OCI-LY1 (cell line): Measurements from ENCODE around the gene MXD1.

Experiments used
- H2AFZ ChIP-seq: fragments of 200-600 bp; sonication (generic), shearing (Covaris generic); 2 replicates; pipeline ENCODE4 v1.6.0; 2014; ENCODE audit warnings: antibody characterized with exemption, mild to moderate bottlenecking, low read length
- H3F3A ChIP-seq: fragments of 200-600 bp; sonication (generic), shearing (Covaris generic); 2 replicates; pipeline ENCODE4 v1.6.0; 2014; ENCODE audit warnings: mild to moderate bottlenecking, antibody characterized with exemption, low read length, moderate library complexity; ENCODE audit not compliant: insufficient read depth
- H3K27ac ChIP-seq: fragments of 200-600 bp; sonication (generic); 2 replicates; pipeline ENCODE4 v1.5.1; 2014; ENCODE audit warnings: low read length, mixed run types, mild to moderate bottlenecking, low read depth; ENCODE audit not compliant: poor library complexity, severe bottlenecking
- H3K27me3 ChIP-seq: fragments of 200-600 bp; sonication (generic); 2 replicates; pipeline ENCODE4 v1.6.0; 2014; ENCODE audit warnings: antibody characterized with exemption, mild to moderate bottlenecking, low read length, moderate library complexity; ENCODE audit not compliant: insufficient read depth
- H3K36me3 ChIP-seq: fragments of 200-600 bp; sonication (generic); 2 replicates; pipeline ENCODE4 v1.6.1; 2014; ENCODE audit warnings: mild to moderate bottlenecking, antibody characterized with exemption, low read length, moderate library complexity, mixed read lengths; ENCODE audit not compliant: insufficient read depth
- H3K4me1 ChIP-seq: fragments of 200-600 bp; sonication (generic); 2 replicates; pipeline ENCODE4 v1.5.1; 2014; ENCODE audit warnings: mild to moderate bottlenecking, low read length, moderate library complexity; ENCODE audit not compliant: insufficient read depth, severe bottlenecking
- H3K4me2 ChIP-seq: fragments of 200-600 bp; sonication (generic), shearing (Covaris generic); 2 replicates; pipeline ENCODE4 v1.6.1; 2014; ENCODE audit warnings: low read length
- H3K4me3 ChIP-seq: fragments of 200-600 bp; sonication (generic); 2 replicates; pipeline ENCODE4 v1.5.1; 2014; ENCODE audit warnings: low read length, low read depth, mild to moderate bottlenecking, mixed read lengths; ENCODE audit not compliant: poor library complexity, severe bottlenecking
- H3K79me2 ChIP-seq: fragments of 200-600 bp; shearing (Covaris generic); 2 replicates; pipeline ENCODE4 v1.6.1; 2016; ENCODE audit warnings: mixed run types, low read length, mixed read lengths; ENCODE audit not compliant: insufficient read depth
- H3K9ac ChIP-seq: fragments of 200-600 bp; sonication (generic), shearing (Covaris generic); 2 replicates; pipeline ENCODE4 v1.6.1; 2014; ENCODE audit warnings: mild to moderate bottlenecking, low read length, mixed read lengths
- H3K9me2 ChIP-seq: fragments of 200-600 bp; sonication (generic), shearing (Covaris generic); 2 replicates; pipeline ENCODE4 v1.6.1; 2014; ENCODE audit warnings: low read depth, mild to moderate bottlenecking, low read length, mixed read lengths
- H3K9me3 ChIP-seq: fragments of 200-600 bp; shearing (Covaris generic); 2 replicates; pipeline ENCODE4 v1.6.1; 2014; ENCODE audit warnings: low read length, mixed read lengths
- H4K20me1 ChIP-seq: fragments of 200-600 bp; sonication (generic), shearing (Covaris generic); 2 replicates; pipeline ENCODE4 v1.6.0; 2016; ENCODE audit warnings: mild to moderate bottlenecking, low read length; ENCODE audit not compliant: insufficient read depth
- EZH2 ChIP-seq: fragments of 200-600 bp; sonication (generic), shearing (Covaris generic); IDR thresholded peaks from 2 replicates; pipeline ENCODE4 v1.8.0; 2017; ENCODE audit warnings: borderline replicate concordance, mixed run types, mild to moderate bottlenecking, antibody characterized with exemption, low read length, moderate library complexity, mixed read lengths
- TF ChIP-seq, protein P1 (sequence below): fragments of 200-600 bp; sonication (generic), shearing (Covaris generic); IDR thresholded peaks from 2 replicates; pipeline ENCODE4 v1.5.1; 2017; ENCODE audit warnings: mild to moderate bottlenecking, antibody characterized with exemption, low read length, moderate library complexity, mixed read lengths

The MXD1 gene

DNA sequence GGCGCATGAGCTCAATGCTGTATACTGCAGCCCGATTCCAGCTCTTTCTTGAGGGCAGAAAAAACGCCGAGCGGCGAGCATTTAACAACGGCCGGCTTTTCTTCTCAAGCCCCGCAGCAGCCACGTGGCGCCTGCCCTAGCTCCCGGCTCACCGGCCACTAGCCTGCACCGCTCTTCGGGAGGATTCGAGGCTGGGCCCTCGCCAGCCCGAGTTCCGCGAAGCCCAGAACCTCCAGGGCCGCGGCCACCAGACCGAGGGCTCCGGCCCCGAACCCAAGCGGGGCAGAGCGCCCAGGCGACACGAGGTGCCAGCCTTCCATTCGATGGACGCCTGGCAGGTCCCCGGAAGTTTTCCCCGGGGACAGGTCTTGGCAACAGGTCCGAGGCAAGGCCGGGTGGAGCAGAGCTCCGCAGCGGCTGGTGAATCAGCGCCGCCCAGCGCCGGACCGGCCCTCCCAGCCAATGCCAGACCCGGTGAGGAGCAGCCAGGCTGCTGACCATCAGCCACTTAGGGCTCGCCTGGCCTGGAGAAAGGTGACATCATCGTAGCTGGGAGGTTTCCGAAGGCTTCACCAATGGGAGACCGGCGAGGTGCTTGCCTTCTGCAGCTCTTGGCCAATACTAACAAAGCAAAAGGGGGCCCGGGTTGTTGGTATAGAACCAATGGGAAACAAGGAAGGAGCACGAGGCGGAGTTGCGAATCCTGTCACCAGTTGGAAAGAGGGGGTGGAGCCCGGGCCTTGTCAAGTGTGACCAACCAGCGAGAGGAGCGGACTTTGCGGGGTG is 552 bp upstream of the MXD1 start:
- H3K4me1 ChIP-seq = peaks cover 49% of the 10 kb centered on the region
- H3K4me2 ChIP-seq = peak overlapping the region; percentile 77
- H4K20me1 ChIP-seq = no peaks in the 10 kb centered on the region
- peaks cover 4% of the 10 kb centered on the region; the same call in 1 of the 2 replicates for H3K79me2 ChIP-seq
- H3K4me3 ChIP-seq = peak overlapping the region; percentile 90
- H3F3A ChIP-seq = 0 out of 2 replicates have a peak, but pooled peaks cover 9% of the 10 kb centered on the region
- no peaks in the 10 kb centered on the region for H3K9me3 ChIP-seq
- H3K27ac ChIP-seq = peak overlapping the region; percentile 56
- peaks cover 20% of the 10 kb centered on the region; the same call in 1 of the 2 replicates for H3K36me3 ChIP-seq
- no peak overlapping the region for H2AFZ ChIP-seq
- H3K9ac ChIP-seq = peak overlapping the region; percentile 80
- no peak for TF ChIP-seq EZH2
- TF ChIP-seq, protein P1, sequence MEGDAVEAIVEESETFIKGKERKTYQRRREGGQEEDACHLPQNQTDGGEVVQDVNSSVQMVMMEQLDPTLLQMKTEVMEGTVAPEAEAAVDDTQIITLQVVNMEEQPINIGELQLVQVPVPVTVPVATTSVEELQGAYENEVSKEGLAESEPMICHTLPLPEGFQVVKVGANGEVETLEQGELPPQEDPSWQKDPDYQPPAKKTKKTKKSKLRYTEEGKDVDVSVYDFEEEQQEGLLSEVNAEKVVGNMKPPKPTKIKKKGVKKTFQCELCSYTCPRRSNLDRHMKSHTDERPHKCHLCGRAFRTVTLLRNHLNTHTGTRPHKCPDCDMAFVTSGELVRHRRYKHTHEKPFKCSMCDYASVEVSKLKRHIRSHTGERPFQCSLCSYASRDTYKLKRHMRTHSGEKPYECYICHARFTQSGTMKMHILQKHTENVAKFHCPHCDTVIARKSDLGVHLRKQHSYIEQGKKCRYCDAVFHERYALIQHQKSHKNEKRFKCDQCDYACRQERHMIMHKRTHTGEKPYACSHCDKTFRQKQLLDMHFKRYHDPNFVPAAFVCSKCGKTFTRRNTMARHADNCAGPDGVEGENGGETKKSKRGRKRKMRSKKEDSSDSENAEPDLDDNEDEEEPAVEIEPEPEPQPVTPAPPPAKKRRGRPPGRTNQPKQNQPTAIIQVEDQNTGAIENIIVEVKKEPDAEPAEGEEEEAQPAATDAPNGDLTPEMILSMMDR = no peak
- no peaks in the 10 kb centered on the region for H3K9me2 ChIP-seq
- H3K27me3 ChIP-seq = no peaks in the 10 kb centered on the region

DNA sequence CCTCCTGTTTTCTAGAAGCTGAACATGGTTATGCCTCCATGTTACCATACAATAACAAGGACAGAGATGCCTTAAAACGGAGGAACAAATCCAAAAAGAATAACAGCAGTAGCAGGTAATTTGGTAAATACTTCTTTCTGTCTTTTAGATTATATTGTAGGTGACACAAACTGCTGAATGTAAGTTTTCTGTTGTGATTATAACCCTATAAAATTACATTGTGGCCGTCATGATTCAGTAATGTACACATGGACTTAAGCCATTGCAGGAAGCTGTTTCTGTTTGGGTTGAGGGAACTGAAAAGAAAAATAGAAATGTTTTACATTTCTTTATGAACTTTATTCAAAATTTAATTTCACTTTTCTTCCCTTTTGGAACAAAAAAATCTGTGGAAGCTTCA is 1.2 kb downstream of the MXD1 start:
- Histone ChIP-seq H3K27me3 (no peaks in the 10 kb centered on the region), H3F3A (0 out of 2 replicates have a peak, but pooled peaks cover 9% of the 10 kb centered on the region), H3K79me2 (peaks cover 4% of the 10 kb centered on the region; the same call in 1 of the 2 replicates), H3K4me2 (peak overlapping the region; percentile 77), H3K27ac (no peak overlapping the region), H3K4me1 (peaks cover 49% of the 10 kb centered on the region), H4K20me1 (no peaks in the 10 kb centered on the region), H2AFZ (no peak overlapping the region), H3K9me3 (no peaks in the 10 kb centered on the region), H3K9ac (peak overlapping the region; percentile 81), H3K9me2 (no peaks in the 10 kb centered on the region), H3K4me3 (peak overlapping the region; percentile 90), H3K36me3 (peaks cover 36% of the 10 kb centered on the region; the same call in 1 of the 2 replicates)
- TF ChIP-seq, protein P1 = no peak
- no peak for TF ChIP-seq EZH2

DNA sequence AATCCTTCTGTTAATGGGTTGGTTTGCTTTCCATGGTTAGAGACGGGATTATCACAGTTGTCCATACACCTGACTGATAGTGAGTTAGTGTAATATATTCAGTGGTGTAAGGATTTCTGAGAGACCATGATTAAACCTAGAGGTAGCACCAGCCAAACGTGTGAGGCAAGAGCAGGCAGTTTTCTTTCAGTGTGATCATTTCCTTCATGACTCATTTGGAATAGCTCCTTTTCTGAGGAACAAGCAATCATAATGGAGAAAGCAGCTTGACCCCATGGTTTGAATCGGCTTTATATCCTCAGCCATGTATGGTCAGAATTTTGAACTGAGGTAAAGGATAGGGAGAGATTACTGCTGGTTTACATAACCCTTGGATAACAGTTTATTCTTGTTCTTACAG is 2.9 kb downstream of the MXD1 start:
- Histone ChIP-seq H3K9me3 (no peaks in the 10 kb centered on the region), H3K9ac (no peak overlapping the region; the same call in 1 of the 2 replicates), H3F3A (0 out of 2 replicates have a peak, but pooled peaks cover 5% of the 10 kb centered on the region), H2AFZ (no peak overlapping the region), H3K4me2 (peak overlapping the region; percentile 3; the same call in 1 of the 2 replicates), H3K27ac (no peak overlapping the region), H3K79me2 (peaks cover 4% of the 10 kb centered on the region; the same call in 1 of the 2 replicates), H3K9me2 (no peaks in the 10 kb centered on the region), H3K4me1 (peaks cover 48% of the 10 kb centered on the region), H3K4me3 (no peak overlapping the region), H3K36me3 (peaks cover 45% of the 10 kb centered on the region), H4K20me1 (no peaks in the 10 kb centered on the region), H3K27me3 (no peaks in the 10 kb centered on the region)
- no peak for TF ChIP-seq EZH2
- TF ChIP-seq, protein P1 = no peak
